Astrocyte of the cerebellum (primary cell): ENCODE data around the gene ETHE1.

ENCODE experiments used
- DNase-seq: peaks from one replicate; pipeline ENCODE4 v3.0.0-alpha.2; 2011; ENCODE audit warnings: low read depth
- H3K4me3 ChIP-seq: 2 replicates; pipeline ENCODE4 v1.5.1; 2011; ENCODE audit warnings: mild to moderate bottlenecking, low read depth, low read length, moderate library complexity
- in situ Hi-C: cut with HindIII; loops from 2 replicates; pipeline ENCODE4 v1.10.0; 2017; ENCODE audit warnings: low sequenced_read_pairs
- TF ChIP-seq, protein P1 (sequence below): IDR thresholded peaks from 2 replicates; pipeline ENCODE4 v1.5.1; 2012; ENCODE audit warnings: low read length, low read depth, moderate library complexity, mild to moderate bottlenecking; ENCODE audit errors: missing control alignments

Gene ETHE1

GRCh38 chr19:43495082-43495481 is 31.9 kb downstream of the ETHE1 start:
- in situ Hi-C loops = no loop called here
- no peak overlapping the region for H3K4me3 ChIP-seq
- TF ChIP-seq, protein P1, sequence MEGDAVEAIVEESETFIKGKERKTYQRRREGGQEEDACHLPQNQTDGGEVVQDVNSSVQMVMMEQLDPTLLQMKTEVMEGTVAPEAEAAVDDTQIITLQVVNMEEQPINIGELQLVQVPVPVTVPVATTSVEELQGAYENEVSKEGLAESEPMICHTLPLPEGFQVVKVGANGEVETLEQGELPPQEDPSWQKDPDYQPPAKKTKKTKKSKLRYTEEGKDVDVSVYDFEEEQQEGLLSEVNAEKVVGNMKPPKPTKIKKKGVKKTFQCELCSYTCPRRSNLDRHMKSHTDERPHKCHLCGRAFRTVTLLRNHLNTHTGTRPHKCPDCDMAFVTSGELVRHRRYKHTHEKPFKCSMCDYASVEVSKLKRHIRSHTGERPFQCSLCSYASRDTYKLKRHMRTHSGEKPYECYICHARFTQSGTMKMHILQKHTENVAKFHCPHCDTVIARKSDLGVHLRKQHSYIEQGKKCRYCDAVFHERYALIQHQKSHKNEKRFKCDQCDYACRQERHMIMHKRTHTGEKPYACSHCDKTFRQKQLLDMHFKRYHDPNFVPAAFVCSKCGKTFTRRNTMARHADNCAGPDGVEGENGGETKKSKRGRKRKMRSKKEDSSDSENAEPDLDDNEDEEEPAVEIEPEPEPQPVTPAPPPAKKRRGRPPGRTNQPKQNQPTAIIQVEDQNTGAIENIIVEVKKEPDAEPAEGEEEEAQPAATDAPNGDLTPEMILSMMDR = no peak

GRCh38 chr19:43490759-43491158 is 36.2 kb downstream of the ETHE1 start:
- no peak overlapping the region for H3K4me3 ChIP-seq
- no peak for DNase-seq
- TF ChIP-seq, protein P1 = no peak
- in situ Hi-C loops = no loop called here

More at GRCh38 chr19:43495082-43495481, 31.9 kb downstream of the ETHE1 start:
- no peak for DNase-seq

DNA sequence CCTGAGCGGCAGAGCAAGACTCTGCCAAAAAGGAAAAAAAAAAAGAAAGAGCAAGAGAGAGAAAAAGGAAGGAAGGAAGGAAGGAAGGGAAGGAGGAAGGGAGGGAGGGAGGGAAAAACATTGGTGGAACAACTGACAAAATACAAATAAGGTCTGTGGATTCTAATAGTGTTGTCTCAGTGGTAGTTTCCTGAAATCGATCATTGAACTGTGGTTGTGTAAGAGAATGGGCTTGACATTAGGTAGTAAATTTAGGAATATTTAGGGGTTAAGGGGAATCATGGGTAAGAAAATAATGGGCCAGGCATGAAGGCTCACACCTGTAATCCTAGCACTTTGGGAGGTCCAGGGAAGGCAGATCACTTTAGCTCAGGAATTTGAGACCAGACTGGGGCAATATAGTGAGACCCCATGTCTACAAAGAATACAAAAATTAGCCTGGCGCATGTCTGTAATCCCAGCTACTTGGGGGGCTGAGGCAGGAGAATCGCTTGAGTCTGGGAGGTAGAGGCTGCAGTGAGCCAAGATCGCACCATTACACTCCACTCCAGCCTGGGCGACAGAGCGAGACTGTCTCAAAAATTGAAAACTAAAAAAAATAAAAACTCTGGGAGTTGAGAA is 36.9 kb downstream of the ETHE1 start:
- H3K4me3 ChIP-seq = no peak overlapping the region
- TF ChIP-seq, protein P1 = no peak
- DNase-seq = no peak
- in situ Hi-C loops = no loop called here

GRCh38 chr19:43489310-43489709 is 37.7 kb downstream of the ETHE1 start:
- TF ChIP-seq, protein P1 = no peak
- no peak for DNase-seq
- in situ Hi-C loops = no loop called here
- no peak overlapping the region for H3K4me3 ChIP-seq

DNA sequence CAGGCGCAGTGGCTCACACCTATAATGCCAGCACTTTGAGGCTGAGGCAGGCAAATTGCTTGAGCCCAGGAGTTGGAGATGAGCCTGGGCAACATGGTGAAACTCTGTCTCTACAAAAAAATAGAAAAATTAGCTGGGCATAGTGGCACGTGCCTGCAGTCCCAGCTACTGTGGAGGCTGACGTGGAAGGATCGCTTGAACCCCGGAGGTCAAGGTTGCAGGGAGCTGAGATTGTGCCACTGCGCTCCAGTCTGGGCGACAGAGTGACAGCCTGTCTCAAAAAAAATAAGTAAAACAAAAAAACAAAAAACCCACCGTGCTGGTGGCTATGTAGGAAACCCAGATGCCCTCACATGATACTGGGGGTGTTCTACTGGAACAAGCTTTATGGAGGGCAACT is 38.8 kb downstream of the ETHE1 start:
- in situ Hi-C loops = no loop called here
- no peak overlapping the region for H3K4me3 ChIP-seq
- no peak for DNase-seq
- TF ChIP-seq, protein P1 = no peak

GRCh38 chr19:43486412-43486811 is 40.6 kb downstream of the ETHE1 start:
- no peak for DNase-seq
- in situ Hi-C loops = no loop called here
- TF ChIP-seq, protein P1 = no peak
- no peak overlapping the region for H3K4me3 ChIP-seq
